Measurements from ENCODE around the gene BRCA1.

Gene BRCA1

DNA sequence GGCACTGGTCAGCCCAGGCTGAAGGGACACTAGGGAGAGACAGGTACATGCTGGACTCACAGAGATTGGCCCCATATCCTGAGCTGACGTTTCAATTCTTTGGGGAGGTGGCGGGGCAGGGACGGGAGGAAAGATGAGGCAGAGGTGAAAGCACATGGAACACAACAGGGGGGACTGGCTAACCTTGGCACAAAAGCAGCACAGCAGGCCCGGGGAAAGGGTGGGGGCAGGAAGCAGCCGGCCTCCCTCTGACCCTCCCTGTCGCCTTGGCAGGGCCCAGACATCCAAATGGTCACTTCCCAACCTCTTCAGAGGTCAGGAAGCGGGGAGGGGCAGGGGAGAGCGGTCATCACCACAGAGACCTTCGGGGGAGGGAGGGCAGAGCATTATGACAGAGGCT lies 109.6 kb downstream of the BRCA1 start:
- TF ChIP-seq FOXP2 (optimal IDR thresholded peaks at IDR 0.05; ENCODE audit: borderline replicate concordance, extremely low read depth, extremely low read length, insufficient read depth), result no peak
- no peak for TF ChIP-seq REST (IDR thresholded peaks at IDR 0.05; ENCODE audit: insufficient read depth in 1 of 2, low read depth in 2 of 2, low read length in 2 of 2)
- TF ChIP-seq TAF1 (IDR thresholded peaks at IDR 0.05; ENCODE audit: borderline replicate concordance, insufficient read depth, low read length), result no peak

GRCh38 chr17:43014649-43015542 lies 110.3 kb downstream of the BRCA1 start:
- TF ChIP-seq FOXP2 (optimal IDR thresholded peaks at IDR 0.05; ENCODE audit: borderline replicate concordance, extremely low read depth, extremely low read length, insufficient read depth) (no peak), POLR2AphosphoS5 (IDR thresholded peaks at IDR 0.05; ENCODE audit: low read depth, low read length) (peak; percentile 27; the same call in 1 of the 2 replicates)

- TF ChIP-seq SIN3A (IDR thresholded peaks at IDR 0.05; ENCODE audit: borderline replicate concordance, insufficient read depth, low read length), result no peak
- TF ChIP-seq REST (IDR thresholded peaks at IDR 0.05; ENCODE audit: insufficient read depth in 1 of 2, low read depth in 2 of 2, low read length in 2 of 2), result no peak
- TF ChIP-seq FOXP2 (optimal IDR thresholded peaks at IDR 0.05; ENCODE audit: borderline replicate concordance, extremely low read depth, extremely low read length, insufficient read depth), result no peak
- no peak for TF ChIP-seq TAF1 (IDR thresholded peaks at IDR 0.05; ENCODE audit: borderline replicate concordance, insufficient read depth, low read length)
- TF ChIP-seq POLR2AphosphoS5 (IDR thresholded peaks at IDR 0.05; ENCODE audit: low read depth, low read length), result no peak
These were observed 111.0 kb downstream of the BRCA1 start for GRCh38 chr17:43014020-43014648.

GRCh38 chr17:43013296-43013695 lies 111.9 kb downstream of the BRCA1 start:
- TF ChIP-seq REST (IDR thresholded peaks at IDR 0.05; ENCODE audit: insufficient read depth in 1 of 2, low read depth in 2 of 2, low read length in 2 of 2) (no peak), SIN3A (IDR thresholded peaks at IDR 0.05; ENCODE audit: borderline replicate concordance, insufficient read depth, low read length) (no peak), POLR2AphosphoS5 (IDR thresholded peaks at IDR 0.05; ENCODE audit: low read depth, low read length) (no peak), FOXP2 (optimal IDR thresholded peaks at IDR 0.05; ENCODE audit: borderline replicate concordance, extremely low read depth, extremely low read length, insufficient read depth) (no peak), TAF1 (IDR thresholded peaks at IDR 0.05; ENCODE audit: borderline replicate concordance, insufficient read depth, low read length) (no peak)

DNA sequence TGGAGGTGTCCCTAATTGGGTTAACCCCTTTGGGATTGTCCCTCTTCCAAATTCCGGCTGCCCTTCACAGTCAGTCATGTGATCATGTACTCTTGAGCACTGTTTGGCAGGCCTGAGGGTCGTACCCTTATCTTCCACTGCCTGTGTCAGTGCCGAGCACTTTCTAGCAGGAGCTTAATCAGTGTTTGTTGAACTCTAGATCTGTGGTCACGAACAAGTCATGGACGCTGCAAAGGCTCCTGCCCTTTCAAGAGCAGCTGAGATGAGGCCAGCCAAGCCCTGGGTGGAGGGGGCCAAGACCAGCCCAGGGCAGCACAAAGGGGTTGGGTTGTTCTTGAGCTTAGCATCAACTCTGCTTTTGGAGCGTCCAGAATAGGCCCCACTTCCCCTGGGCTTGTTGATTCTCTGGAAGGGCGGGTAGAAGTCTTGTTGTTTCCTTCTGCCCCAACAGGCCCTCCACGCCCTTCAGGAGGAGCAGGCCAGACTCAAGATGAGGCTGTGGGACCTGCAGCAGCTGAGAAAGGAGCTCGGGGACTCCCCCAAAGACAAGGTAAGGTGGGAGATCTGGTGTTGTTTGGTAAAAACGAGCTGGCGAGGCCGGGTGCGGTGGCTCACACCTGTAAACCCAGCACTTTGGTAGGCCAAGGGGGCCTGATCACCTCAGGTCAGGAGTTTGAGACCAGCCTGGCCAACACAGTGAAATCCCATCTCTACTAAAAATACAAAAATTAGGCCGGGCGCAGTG lies 113.3 kb downstream of the BRCA1 start:
- TF ChIP-seq FOXP2 (optimal IDR thresholded peaks at IDR 0.05; ENCODE audit: borderline replicate concordance, extremely low read depth, extremely low read length, insufficient read depth) (no peak), POLR2AphosphoS5 (IDR thresholded peaks at IDR 0.05; ENCODE audit: low read depth, low read length) (no peak), SIN3A (IDR thresholded peaks at IDR 0.05; ENCODE audit: borderline replicate concordance, insufficient read depth, low read length) (no peak), TAF1 (IDR thresholded peaks at IDR 0.05; ENCODE audit: borderline replicate concordance, insufficient read depth, low read length) (no peak), REST (IDR thresholded peaks at IDR 0.05; ENCODE audit: insufficient read depth in 1 of 2, low read depth in 2 of 2, low read length in 2 of 2) (no peak)
